SK-N-DZ (cell line): ENCODE data around the gene NPIPA7.
"Not testable (repeated sequence)": the region's sequence is repeated elsewhere in the genome, so short reads cannot be mapped to it uniquely, and the experiment has no call there.

ENCODE experiments used
- DNase-seq: peaks from one replicate; pipeline ENCODE4 v3.0.0-alpha.2; 2015; ENCODE audit warnings: low spot score
- small RNA-seq, 2 experiments: library from RNA; depleted of rRNA; stranded (forward); fragments of <200 nt; gene quantifications; one replicate each; pipeline ENCODE3, GENCODE V24; 2014

NPIPA7 gene

DNA sequence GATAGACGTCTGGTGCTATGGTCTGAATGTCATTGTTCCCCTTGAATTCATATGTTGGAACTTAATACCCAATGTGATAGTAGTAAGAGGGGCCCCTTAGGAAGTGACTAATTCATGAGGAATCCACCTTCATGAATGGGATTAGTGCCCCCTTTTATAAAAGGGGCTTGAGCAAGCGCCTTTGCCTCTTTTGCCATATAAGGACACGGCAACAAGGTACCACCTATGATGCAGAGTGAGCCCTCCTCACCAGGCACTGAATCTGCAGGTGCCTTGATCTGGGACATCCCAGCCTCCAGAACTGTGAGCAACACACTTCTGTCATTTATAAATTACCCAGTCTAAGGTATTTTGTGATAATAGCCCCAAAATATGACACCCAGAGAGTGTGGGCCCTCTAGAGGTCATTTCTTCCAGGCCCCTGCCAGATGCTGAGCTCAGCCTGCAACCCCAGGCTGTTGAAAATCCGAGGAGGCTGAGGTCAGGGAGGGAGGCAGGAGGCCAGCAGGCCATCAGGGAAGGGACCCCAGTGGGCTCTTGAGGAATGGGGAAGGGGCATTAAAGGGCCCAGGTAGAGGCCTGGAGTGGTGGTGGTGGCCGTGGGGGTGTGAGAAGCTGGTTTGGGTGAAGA, 39.1 kb downstream of the NPIPA7 start:
- DNase-seq, result not testable (repeated sequence)

GRCh38 chr16:16420515-16420914, 41.6 kb downstream of the NPIPA7 start:
- not testable (repeated sequence) for DNase-seq

- DNase-seq, result not testable (repeated sequence)
Observed at GRCh38 chr16:16425146-16425545, 46.2 kb downstream of the NPIPA7 start.

DNA sequence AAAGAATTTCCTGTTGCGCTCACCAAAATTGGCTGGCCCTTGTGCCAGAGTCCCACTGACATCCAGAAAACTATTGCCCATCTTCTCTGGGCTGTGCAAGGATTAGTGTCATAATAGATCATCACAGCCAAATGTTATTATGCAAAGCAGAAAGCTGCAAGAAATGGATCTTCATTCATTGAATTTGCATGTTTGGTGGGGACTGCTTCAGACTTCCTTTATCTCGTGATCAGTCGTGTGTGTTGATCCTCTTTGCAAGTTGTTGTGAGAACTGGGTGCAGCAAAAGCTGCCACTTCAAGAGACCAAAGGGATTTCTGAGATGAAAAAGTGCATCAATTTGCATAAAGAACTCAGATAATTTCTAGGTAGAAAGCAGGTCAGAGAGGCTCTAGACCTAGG, 52.2 kb downstream of the NPIPA7 start:
- DNase-seq, result not testable (repeated sequence)

DNA sequence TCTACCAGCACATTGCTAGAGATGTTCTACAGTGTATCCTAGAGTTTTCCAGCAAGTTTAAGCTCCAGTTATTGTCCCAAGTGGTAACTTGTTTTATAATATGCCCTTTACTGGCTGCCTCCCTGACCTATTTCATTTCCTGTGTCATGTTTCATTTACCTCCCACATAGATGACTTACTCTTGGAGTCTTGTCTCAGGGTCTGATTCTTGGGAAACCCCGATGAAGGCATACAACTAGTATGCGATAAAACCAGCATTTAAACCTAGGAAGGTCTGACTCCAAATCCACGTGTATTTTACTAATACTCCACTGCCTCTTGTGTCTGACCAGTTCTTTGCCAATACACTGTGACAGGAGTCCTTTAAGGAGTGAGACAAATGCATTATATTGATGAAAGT, 55.8 kb downstream of the NPIPA7 start:
- not testable (repeated sequence) for DNase-seq

- not testable (repeated sequence) for DNase-seq
Observed at GRCh38 chr16:16441401-16441800, 62.5 kb downstream of the NPIPA7 start.

Small RNAs within 50 kb of the gene (small RNA-seq; reads per million reads assigned to genes)
- gene AC138969.3 (0 reads per million in 2 experiments), gene MIR6511A3 (0 reads per million in 2 experiments), gene MIR6770-2 (0 reads per million in 2 experiments)
